Esophagus muscularis mucosa (tissue), 4 donors: ENCODE data around the gene LDLRAD3. TPM values are rescaled to one million over a fixed set of nuclear protein-coding genes. Genes with fewer than 3 reads are reported as not detected.

Source experiments
- DNase-seq: peaks from one replicate; pipeline ENCODE4 v3.0.0-alpha.2; 2017; ENCODE audit errors: extremely low spot score
- H3K27ac ChIP-seq, 4 donors: fragments of 200-600 bp; sonication (generic); replicated peaks in 1 of 4; 1 replicate in 3 of 4; 2 replicates in 1 of 4; pipeline ENCODE4 v1.5.1; 2016 to 2019; ENCODE audit warnings: mild to moderate bottlenecking in 1 of 4
- H3K27me3 ChIP-seq, 4 donors: fragments of 200-600 bp; sonication (generic); one replicate each; pipeline versions ENCODE4 v1.5.1 to v1.6.0; 2016 to 2019
- H3K36me3 ChIP-seq, 4 donors: fragments of 200-600 bp; sonication (generic); one replicate each; pipeline ENCODE4 v1.5.1; 2016 to 2019
- H3K4me1 ChIP-seq, 4 donors: fragments of 200-600 bp; sonication (generic); one replicate each; pipeline ENCODE4 v1.5.1; 2016 to 2019
- H3K4me3 ChIP-seq, 4 donors: fragments of 200-600 bp; sonication (generic); 1 replicate in 2 of 4; 2 replicates in 2 of 4; pipeline ENCODE4 v1.5.1; 2016 to 2019; ENCODE audit warnings: mild to moderate bottlenecking in 4 of 4, moderate library complexity in 1 of 4
- H3K9me3 ChIP-seq, 4 donors: fragments of 200-600 bp; sonication (generic); 1 replicate in 3 of 4; 2 replicates in 1 of 4; pipeline ENCODE4 v1.5.1; 2016 to 2019
- EP300 ChIP-seq: sonication (generic); formaldehyde crosslinking; IDR thresholded peaks from one replicate; pipeline ENCODE4 v1.6.1; 2017; ENCODE audit warnings: antibody characterized with exemption
- POLR2A ChIP-seq: fragments of 450-650 bp; IDR thresholded peaks from one replicate; pipeline ENCODE4 v1.6.1; 2017; ENCODE audit warnings: antibody characterized with exemption, moderate library complexity, mild to moderate bottlenecking, low read depth
- POLR2AphosphoS5 ChIP-seq, 2 donors: sonication (generic); formaldehyde crosslinking; IDR thresholded peaks; one replicate each; pipeline ENCODE4 v1.6.1; 2017; ENCODE audit warnings: antibody characterized with exemption in 2 of 2
- WGBS: methylation state at CpG from one replicate; pipeline ENCODE4 v1.1.5; 2018; 5-methylcytosine and 5-hydroxymethylcytosine counted together
- intact Hi-C: fragments of 100-400 bp; cut with DNase I; formaldehyde crosslinking; loops from one replicate; pipeline ENCODE4 v1.15.1; 2023
- total RNA-seq, 4 donors: library from RNA; depleted of rRNA; stranded (reverse); fragments of >200 nt; gene quantifications; one replicate each; pipeline versions ENCODE4 v1.1.0 to v1.2.1, GENCODE V29; 2016
- TF ChIP-seq, protein P1 (sequence below), 3 experiments: fragments of 200-600 bp in 2 of 3; fragments of 450-650 bp in 1 of 3; sonication (generic) in 2 of 3; IDR thresholded peaks; one replicate each; pipeline ENCODE4 v1.5.1; 2017 to 2019; ENCODE audit warnings: antibody characterized with exemption in 3 of 3, mild to moderate bottlenecking in 2 of 3, moderate library complexity in 1 of 3

The LDLRAD3 gene
- total RNA-seq, 4 donors from 2014 or later = 6.8 to 8.7 (median 8.2) TPM

DNA sequence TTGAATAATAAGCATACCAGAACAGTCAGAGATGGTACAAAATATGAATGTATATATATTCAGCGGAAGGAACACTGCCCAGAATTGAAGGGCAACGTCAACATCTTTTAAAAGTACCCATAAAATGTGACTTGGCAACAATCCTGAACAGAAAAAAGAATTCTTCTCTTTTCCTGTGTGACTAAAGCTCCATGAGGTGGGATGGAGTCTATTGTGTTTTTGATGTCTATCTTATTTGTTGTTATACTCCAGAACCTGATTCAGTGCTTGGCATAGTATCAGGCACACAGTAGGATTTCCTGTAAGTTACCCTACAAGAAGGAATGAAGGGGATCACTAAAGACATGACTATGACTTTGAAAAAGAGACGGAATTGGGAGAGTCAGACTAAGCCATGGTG is 10.3 kb downstream of the LDLRAD3 start:
- 85% methylated on average over 3 of the region's 3 CpGs for WGBS
- DNase-seq = no peak

DNA sequence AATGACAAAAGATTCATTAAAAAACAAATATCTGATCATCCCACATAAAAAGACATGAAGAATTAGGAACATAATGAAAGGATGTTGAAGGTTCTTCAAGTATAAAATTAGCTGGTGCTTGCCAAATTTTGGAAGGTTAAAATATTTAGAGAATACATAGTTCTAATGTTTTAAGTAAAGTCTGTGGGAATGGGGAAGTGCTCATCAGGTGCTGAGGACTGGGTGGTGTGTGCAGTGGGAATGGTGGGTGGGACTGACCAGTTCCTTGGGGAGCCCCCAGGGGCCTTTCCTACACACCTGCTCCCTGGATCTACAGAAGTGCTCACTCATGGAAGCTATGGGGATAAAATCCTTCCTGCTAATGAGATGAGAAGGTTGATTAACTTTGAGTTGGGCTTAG is 11.8 kb downstream of the LDLRAD3 start:
- H3K27me3 ChIP-seq = no peaks in the 10 kb centered on the region
- H3K4me3 ChIP-seq = no peak overlapping the region
- peaks cover 0 to 11% (median 0%) of the 10 kb centered on the region in 4 donors for H3K4me1 ChIP-seq
- no peaks in the 10 kb centered on the region for H3K36me3 ChIP-seq
- no peaks in the 10 kb centered on the region for H3K9me3 ChIP-seq
- DNase-seq = no peak
- TF ChIP-seq POLR2AphosphoS5 (IDR thresholded peaks at IDR 0.05) (no peak), EP300 (no peak), POLR2A (no peak)
- TF ChIP-seq, protein P1, sequence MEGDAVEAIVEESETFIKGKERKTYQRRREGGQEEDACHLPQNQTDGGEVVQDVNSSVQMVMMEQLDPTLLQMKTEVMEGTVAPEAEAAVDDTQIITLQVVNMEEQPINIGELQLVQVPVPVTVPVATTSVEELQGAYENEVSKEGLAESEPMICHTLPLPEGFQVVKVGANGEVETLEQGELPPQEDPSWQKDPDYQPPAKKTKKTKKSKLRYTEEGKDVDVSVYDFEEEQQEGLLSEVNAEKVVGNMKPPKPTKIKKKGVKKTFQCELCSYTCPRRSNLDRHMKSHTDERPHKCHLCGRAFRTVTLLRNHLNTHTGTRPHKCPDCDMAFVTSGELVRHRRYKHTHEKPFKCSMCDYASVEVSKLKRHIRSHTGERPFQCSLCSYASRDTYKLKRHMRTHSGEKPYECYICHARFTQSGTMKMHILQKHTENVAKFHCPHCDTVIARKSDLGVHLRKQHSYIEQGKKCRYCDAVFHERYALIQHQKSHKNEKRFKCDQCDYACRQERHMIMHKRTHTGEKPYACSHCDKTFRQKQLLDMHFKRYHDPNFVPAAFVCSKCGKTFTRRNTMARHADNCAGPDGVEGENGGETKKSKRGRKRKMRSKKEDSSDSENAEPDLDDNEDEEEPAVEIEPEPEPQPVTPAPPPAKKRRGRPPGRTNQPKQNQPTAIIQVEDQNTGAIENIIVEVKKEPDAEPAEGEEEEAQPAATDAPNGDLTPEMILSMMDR (IDR thresholded peaks at IDR 0.05) = no peak
- H3K27ac ChIP-seq = no peak overlapping the region
- intact Hi-C loops = no loop called here

More for the DNA sequence above, 10.3 kb downstream of the LDLRAD3 start:
- intact Hi-C loops = no loop called here
- no peaks in the 10 kb centered on the region for H3K27me3 ChIP-seq
- no peak overlapping the region for H3K4me3 ChIP-seq
- H3K27ac ChIP-seq = no peak overlapping the region
- TF ChIP-seq POLR2A (no peak), POLR2AphosphoS5 (IDR thresholded peaks at IDR 0.05) (no peak), EP300 (no peak)
- TF ChIP-seq, protein P1 (IDR thresholded peaks at IDR 0.05) = no peak
- no peaks in the 10 kb centered on the region for H3K36me3 ChIP-seq
- H3K9me3 ChIP-seq = no peaks in the 10 kb centered on the region
- peaks cover 0 to 11% (median 0%) of the 10 kb centered on the region in 4 donors for H3K4me1 ChIP-seq

DNA sequence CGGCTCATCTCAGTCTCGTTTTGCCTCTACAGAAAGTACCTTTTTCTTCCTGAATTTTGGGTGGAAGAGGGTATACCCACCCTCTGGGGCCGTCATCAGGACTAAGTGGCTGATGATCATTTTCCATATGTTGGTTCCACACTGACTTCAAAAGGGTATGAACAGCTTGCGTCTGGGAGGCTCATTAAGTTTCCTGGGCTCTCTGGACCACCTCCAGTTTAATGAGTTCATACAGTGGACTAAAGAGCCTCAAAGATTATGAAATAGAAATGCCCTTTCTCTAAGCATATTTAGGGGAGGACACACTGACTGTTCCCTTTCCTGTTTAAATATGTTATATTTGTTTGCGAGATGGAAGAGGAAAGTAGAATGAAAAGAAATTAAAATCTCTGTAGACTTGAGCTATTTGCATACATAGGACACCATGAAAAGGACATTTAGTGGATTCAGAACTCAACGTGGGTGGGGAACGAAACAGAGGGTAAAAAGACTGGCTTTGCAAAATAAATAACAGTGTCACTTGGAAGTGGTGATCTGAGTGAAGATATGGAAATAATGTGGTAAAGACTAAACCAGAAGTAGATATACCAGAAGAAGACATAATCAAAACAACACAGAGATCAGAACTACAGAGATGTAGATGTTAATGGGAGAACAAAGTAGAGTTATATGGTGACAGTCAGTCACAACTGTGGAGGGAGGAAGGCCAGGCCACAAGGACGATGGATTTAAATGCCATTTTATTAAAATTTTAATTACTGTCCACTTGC is 18.7 kb downstream of the LDLRAD3 start:
- intact Hi-C loops = no loop called here
- H3K36me3 ChIP-seq = no peaks in the 10 kb centered on the region
- no peak overlapping the region for H3K27ac ChIP-seq
- H3K27me3 ChIP-seq = no peaks in the 10 kb centered on the region
- peaks cover 0 to 2% (median 0%) of the 10 kb centered on the region in 4 donors for H3K4me1 ChIP-seq
- H3K9me3 ChIP-seq = no peaks in the 10 kb centered on the region
- no peak overlapping the region for H3K4me3 ChIP-seq
- DNase-seq = no peak
- WGBS = 84% methylated on average over 8 of the region's 8 CpGs
- TF ChIP-seq, protein P1 (IDR thresholded peaks at IDR 0.05) = no peak
- TF ChIP-seq EP300 = no peak
- no peak for TF ChIP-seq POLR2AphosphoS5 (IDR thresholded peaks at IDR 0.05)
- TF ChIP-seq POLR2A = no peak

DNA sequence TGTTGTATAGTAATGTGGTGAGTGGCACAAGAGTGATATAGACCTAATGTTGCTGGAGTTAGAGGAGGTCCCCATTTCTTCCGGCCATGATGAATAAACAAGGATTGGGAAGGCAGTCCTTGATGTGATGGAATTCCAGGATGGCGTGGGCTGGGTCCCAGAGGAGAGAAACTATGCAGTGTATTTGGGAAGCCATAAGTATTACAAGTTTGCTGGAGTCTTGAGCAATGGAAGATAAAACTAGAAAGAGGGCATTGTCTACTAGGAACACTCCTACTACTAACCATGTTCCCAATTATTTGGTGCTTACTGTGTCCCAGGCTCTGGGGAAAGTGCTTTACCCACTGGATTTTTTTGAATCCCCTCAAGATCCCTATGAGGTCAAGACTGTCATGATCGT is 20.0 kb downstream of the LDLRAD3 start:
- DNase-seq = no peak
- no peaks in the 10 kb centered on the region for H3K27me3 ChIP-seq
- H3K27ac ChIP-seq = no peak overlapping the region
- 85% methylated on average over 3 of the region's 3 CpGs for WGBS
- H3K36me3 ChIP-seq = no peaks in the 10 kb centered on the region
- intact Hi-C loops = no loop called here
- TF ChIP-seq EP300 = no peak
- TF ChIP-seq, protein P1 (IDR thresholded peaks at IDR 0.05) = no peak
- TF ChIP-seq POLR2A = no peak
- no peak for TF ChIP-seq POLR2AphosphoS5 (IDR thresholded peaks at IDR 0.05)
- H3K4me3 ChIP-seq = no peak overlapping the region
- H3K4me1 ChIP-seq = peaks cover 0 to 2% (median 0%) of the 10 kb centered on the region in 4 donors
- no peaks in the 10 kb centered on the region for H3K9me3 ChIP-seq

DNA sequence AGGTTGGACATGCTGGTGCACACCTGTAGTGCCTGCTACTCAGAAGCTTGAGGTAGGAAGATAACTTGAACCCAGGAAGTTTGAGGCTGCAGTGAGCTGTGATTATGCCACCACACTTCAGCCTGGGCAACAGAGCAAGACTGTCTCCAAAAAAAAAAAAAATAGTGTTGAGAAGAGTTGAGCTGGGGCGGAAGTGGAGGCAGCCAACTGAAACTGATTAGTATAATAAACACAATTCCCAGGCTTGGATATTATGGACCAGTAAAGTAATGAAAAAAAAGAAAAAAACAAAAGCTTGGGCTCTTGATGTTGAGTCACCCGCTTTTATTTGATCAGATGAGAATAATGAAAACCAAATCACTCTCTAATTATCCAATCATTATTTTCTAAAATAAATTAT is 21.0 kb downstream of the LDLRAD3 start:
- TF ChIP-seq, protein P1 (IDR thresholded peaks at IDR 0.05) = no peak
- no peak for TF ChIP-seq EP300
- no peak for TF ChIP-seq POLR2A
- TF ChIP-seq POLR2AphosphoS5 (IDR thresholded peaks at IDR 0.05) = no peak
- intact Hi-C loops = no loop called here
- Histone ChIP-seq H3K4me3 (no peak overlapping the region), H3K36me3 (no peaks in the 10 kb centered on the region), H3K9me3 (no peaks in the 10 kb centered on the region), H3K27me3 (no peaks in the 10 kb centered on the region), H3K27ac (no peak overlapping the region), H3K4me1 (peaks cover 0 to 7% (median 0%) of the 10 kb centered on the region in 4 donors)
- DNase-seq = no peak
- 90% methylated on average over 2 of the region's 2 CpGs for WGBS
